ENCODE results near the gene LRBA.
"Not testable (repeated sequence)": the region's sequence is repeated elsewhere in the genome, so short reads cannot be mapped to it uniquely, and the experiment has no call there.

DNA sequence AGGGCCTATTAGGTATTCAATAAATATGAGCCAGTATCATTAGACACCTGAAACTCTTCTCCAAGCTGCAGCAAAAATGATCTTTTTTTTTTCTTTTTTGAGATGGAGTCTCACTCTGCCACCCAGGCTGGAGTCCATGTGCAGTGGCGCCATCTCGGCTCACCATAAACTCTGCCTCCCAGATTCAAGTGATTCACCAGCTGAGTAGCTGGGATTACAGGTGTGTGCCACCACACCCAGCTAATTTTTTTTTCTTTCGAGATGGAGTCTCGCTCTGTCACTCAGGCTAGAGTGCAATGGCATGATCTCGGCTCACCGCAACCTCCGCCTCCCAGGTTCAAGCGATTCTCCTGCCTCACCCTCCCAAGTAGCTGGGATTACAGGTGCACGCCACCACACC lies 93.6 kb downstream of the LRBA start:
- TF ChIP-seq, protein P1, sequence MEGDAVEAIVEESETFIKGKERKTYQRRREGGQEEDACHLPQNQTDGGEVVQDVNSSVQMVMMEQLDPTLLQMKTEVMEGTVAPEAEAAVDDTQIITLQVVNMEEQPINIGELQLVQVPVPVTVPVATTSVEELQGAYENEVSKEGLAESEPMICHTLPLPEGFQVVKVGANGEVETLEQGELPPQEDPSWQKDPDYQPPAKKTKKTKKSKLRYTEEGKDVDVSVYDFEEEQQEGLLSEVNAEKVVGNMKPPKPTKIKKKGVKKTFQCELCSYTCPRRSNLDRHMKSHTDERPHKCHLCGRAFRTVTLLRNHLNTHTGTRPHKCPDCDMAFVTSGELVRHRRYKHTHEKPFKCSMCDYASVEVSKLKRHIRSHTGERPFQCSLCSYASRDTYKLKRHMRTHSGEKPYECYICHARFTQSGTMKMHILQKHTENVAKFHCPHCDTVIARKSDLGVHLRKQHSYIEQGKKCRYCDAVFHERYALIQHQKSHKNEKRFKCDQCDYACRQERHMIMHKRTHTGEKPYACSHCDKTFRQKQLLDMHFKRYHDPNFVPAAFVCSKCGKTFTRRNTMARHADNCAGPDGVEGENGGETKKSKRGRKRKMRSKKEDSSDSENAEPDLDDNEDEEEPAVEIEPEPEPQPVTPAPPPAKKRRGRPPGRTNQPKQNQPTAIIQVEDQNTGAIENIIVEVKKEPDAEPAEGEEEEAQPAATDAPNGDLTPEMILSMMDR (IDR thresholded peaks at IDR 0.05) = not testable (repeated sequence)
- not testable (repeated sequence) for TF ChIP-seq POLR2A (IDR thresholded peaks at IDR 0.05)

Measured in testis (tissue), 2 donors.